Activated CD4-positive, alpha-beta T cell treated with anti-CD3 and anti-CD28 coated beads, Interleukin-2, Interleukin-6, amounts not matched to agents 100 ng/mL and 50 ng/mL, durations not matched to agents 16 hours and 8 hours (primary cell): ENCODE data around the gene CDK5RAP2.

Source experiments
- DNase-seq: peaks from one replicate; pipeline ENCODE4 v3.0.0-alpha.2; 2020

Gene CDK5RAP2

GRCh38 chr9:120377268-120378159 lies 202.5 kb downstream of the CDK5RAP2 start:
- DNase-seq = no peak

- DNase-seq = no peak
Observed at GRCh38 chr9:120376101-120376500, 203.9 kb downstream of the CDK5RAP2 start.

GRCh38 chr9:120375316-120375715 lies 204.7 kb downstream of the CDK5RAP2 start:
- no peak for DNase-seq

GRCh38 chr9:120374817-120375216 lies 205.2 kb downstream of the CDK5RAP2 start:
- no peak for DNase-seq

GRCh38 chr9:120374239-120374638 lies 205.7 kb downstream of the CDK5RAP2 start:
- DNase-seq = no peak

GRCh38 chr9:120372040-120372439 lies 207.9 kb downstream of the CDK5RAP2 start:
- no peak for DNase-seq

- DNase-seq = no peak
Observed at GRCh38 chr9:120369608-120370220, 210.3 kb downstream of the CDK5RAP2 start.

GRCh38 chr9:120368799-120369198 lies 211.2 kb downstream of the CDK5RAP2 start:
- peak; percentile 11 for DNase-seq

GRCh38 chr9:120366644-120367019 lies 213.3 kb downstream of the CDK5RAP2 start:
- DNase-seq = no peak

GRCh38 chr9:120365386-120365785 lies 214.6 kb downstream of the CDK5RAP2 start:
- DNase-seq = no peak

GRCh38 chr9:120363697-120364096 lies 216.3 kb downstream of the CDK5RAP2 start:
- DNase-seq = no peak

GRCh38 chr9:120362446-120362845 lies 217.5 kb downstream of the CDK5RAP2 start:
- no peak for DNase-seq

GRCh38 chr9:120361551-120361950 lies 218.4 kb downstream of the CDK5RAP2 start:
- no peak for DNase-seq

- DNase-seq = no peak
Observed at GRCh38 chr9:120360510-120360909, 219.5 kb downstream of the CDK5RAP2 start.

GRCh38 chr9:120360046-120360445 lies 219.9 kb downstream of the CDK5RAP2 start:
- no peak for DNase-seq

- no peak for DNase-seq
Observed at GRCh38 chr9:120358877-120359276, 221.1 kb downstream of the CDK5RAP2 start.

GRCh38 chr9:120353506-120353905 lies 226.5 kb downstream of the CDK5RAP2 start:
- no peak for DNase-seq

- no peak for DNase-seq
Observed at GRCh38 chr9:120351106-120351505, 228.9 kb downstream of the CDK5RAP2 start.

- no peak for DNase-seq
Observed at GRCh38 chr9:120350596-120350995, 229.4 kb downstream of the CDK5RAP2 start.

GRCh38 chr9:120348951-120349429 lies 231.0 kb downstream of the CDK5RAP2 start:
- peak; percentile 42 for DNase-seq

- no peak for DNase-seq
Observed at GRCh38 chr9:120345379-120345778, 234.6 kb downstream of the CDK5RAP2 start.

- no peak for DNase-seq
Observed at GRCh38 chr9:120344230-120344629, 235.7 kb downstream of the CDK5RAP2 start.

- no peak for DNase-seq
Observed at GRCh38 chr9:120343416-120343815, 236.6 kb downstream of the CDK5RAP2 start.
